Nucleus accumbens (tissue), 56 donors: ENCODE measurements around the gene ZBTB20.

Experiments
- DNase-seq, 56 donors: peaks; one replicate each; lab custom pipeline; 2025; lab: John Stamatoyannopoulos, UW

Gene ZBTB20

DNA sequence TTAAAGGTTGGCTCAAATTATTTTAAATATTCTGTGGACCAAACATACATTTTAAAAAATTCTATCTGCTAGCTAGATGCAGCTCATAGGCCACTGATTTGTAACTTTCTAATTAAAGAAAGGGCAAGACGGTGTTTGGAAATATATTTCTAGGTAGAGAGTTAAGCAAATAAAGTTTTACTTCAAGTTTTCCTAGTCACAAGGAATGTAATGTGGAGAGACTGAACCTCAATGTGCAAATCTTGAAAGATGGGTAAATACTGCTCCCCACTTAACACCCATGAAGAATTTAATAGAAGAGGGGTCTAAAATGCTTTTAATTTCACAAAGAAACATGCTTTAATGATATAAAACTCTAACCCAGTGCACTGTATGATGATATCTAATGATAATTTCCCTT lies 678.0 kb downstream of the ZBTB20 start:
- no peak for DNase-seq

DNA sequence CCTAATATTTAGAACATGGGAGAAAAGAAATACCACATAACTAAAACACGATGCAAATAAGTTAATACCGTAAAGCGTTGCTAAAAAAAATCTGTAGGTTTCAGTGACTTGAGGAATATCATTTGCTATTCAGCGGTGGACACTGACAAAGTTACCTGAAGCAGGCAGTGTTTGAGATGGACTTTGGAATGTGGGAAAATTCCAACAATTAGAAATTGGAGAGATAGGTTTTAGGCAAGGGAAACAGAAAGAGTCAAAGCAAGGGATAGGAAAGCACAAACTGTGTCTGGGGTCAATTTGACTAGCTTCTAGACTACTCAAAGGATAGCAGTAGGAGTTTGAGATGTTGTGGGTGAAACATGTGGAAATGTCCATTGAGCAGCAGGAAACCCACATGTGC lies 680.3 kb downstream of the ZBTB20 start:
- no peak for DNase-seq

- no peak for DNase-seq
These were observed 680.8 kb downstream of the ZBTB20 start for GRCh38 chr3:114466251-114466650.

DNA sequence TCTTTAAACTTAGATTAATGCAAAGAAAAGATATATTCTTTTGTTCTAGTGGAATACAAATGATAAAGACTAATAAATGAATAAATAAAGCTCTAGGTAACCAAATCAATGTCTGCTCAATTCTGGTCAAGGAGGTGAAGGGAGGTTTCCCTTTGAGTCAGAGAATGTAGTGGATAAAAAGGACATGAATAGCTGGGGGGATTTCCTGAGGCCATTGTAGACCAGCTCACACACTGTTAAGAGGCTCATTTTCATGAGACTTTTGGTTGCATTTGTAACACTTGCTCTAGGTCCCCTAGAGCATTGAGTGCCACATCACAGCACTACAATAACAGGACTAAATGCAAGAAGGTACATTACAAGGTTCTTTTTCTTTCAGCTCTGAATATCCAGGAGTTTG lies 682.5 kb downstream of the ZBTB20 start:
- DNase-seq: no peak

GRCh38 chr3:114462750-114463149 lies 684.3 kb downstream of the ZBTB20 start:
- DNase-seq: no peak

GRCh38 chr3:114460459-114460858 lies 686.6 kb downstream of the ZBTB20 start:
- no peak for DNase-seq

- no peak for DNase-seq
These were observed 690.3 kb downstream of the ZBTB20 start for GRCh38 chr3:114456742-114457141.

GRCh38 chr3:114455432-114455831 lies 691.7 kb downstream of the ZBTB20 start:
- DNase-seq: peak in 11 of 56 donors; percentile 12 to 42 (median 26)

DNA sequence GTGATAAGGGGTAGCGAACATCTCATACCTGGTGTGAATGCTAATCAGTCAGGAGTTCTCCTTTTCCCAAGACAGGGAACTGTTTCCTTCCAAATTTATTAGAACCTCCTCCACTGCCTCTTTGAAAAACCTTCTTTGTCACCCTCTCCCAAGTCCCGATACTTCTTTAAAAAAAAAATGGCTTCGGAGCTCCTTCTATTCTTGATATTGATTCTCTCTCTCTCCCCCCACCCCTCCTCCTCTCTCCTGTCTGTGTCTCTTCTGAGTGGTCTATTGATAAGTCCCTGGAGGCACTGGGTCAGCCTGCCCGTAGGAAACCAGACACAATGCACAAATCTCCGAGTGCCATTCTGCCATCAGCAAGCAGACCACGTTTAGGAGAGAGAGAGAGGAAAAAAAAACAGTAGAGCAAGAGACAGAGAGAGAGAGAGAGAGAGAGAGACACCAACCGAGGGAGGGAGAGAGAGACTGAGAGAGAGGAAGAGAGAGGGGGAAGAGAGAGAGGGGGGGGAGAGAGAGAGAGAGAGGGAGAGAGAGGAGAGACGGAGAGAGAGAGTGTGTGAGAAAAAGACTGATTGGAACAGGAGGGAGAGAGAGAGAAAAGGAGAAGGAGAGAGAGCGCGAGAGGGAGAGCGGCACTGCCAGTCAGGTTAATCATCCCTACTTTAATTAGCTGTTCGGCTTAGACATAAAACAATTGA lies 692.4 kb downstream of the ZBTB20 start:
- peak in 46 of 56 donors; percentile 2 to 76 (median 44) for DNase-seq

DNA sequence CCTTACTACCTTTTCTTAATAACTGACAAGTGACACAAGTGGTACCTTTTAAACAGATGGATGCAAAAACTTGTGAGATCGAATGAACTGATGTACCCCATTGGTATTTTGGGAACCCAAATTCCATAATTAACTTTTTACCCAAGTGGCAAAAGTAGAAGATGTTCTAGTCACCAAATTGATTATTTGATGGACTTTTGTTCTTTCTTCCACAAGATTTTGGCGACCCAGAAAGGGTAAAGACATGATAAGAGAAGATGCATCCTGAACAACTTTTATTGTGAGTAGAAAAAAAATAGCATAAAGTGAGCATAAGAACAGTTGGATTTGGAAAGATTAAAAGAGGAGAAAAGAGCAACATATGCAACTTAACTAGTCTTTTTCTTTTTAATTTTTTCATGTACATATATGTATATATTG lies 693.7 kb downstream of the ZBTB20 start:
- no peak for DNase-seq

DNA sequence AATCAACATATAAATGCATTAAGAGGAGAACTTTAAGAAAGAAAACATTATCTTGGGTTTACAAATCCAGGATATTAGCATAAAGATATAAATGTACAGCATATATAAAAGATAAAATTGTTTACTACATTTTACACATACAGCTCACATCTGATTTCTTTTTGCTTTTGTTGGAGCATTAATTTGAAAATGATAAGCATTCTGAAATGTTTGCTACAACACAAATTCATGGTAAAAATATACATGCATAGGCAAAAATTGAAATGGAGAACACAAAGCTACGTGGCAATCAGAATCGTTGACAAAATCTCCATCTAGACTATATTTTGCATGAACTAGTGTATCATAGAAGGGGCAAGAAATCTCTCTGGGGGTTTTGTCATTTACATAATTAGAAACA lies 694.2 kb downstream of the ZBTB20 start:
- DNase-seq: no peak

DNA sequence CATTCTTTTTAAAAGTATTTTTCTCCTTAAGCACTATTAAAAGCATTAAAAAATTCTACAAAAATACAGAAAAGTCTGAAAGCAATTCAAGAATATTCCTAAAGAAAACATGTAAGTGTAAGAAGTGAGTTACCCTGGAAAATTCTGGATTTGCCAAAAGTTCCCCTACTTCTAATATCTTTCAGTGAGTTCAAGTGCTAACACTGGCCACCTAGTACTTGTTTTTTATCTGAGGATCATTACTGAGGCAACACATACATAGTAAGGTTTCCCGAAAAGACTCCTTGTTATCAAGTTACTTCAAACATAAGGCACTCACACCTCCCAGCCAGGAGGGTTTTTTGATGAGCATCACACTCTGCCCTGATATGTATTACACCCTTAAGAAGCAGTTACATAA lies 694.8 kb downstream of the ZBTB20 start:
- DNase-seq: peak in 4 of 56 donors; percentile 5 to 34 (median 12)

- DNase-seq: peak in 36 of 56 donors; percentile 15 to 79 (median 36)
These were observed 695.5 kb downstream of the ZBTB20 start for GRCh38 chr3:114451561-114452018.

DNA sequence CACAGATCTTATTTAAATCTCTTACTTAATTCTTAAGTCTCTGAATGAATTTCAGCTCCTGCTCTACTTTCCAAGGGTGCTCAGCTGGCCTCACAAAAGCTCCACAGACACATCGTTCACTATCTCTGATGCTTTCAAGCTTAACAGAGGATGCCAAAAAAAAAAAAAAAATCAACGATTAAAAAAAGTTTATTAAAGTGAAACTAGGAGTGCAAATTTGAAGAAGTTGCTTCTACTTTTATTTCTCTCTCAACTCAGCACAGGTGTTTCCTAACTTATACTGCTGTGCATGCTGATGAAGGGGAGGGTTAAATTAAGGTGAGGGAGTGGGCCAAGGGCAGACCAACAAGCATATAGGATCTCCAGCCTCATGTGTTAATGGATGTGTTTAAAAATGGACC lies 696.0 kb downstream of the ZBTB20 start:
- DNase-seq: peak in 4 of 56 donors; percentile 3 to 44 (median 24)

GRCh38 chr3:114450008-114450596 lies 697.0 kb downstream of the ZBTB20 start:
- DNase-seq: peak in 4 of 56 donors; percentile 10 to 44 (median 24)

GRCh38 chr3:114449271-114450007 lies 697.6 kb downstream of the ZBTB20 start:
- DNase-seq: no peak

GRCh38 chr3:114447950-114448479 lies 699.1 kb downstream of the ZBTB20 start:
- peak in 8 of 56 donors; percentile 7 to 48 (median 20) for DNase-seq

DNA sequence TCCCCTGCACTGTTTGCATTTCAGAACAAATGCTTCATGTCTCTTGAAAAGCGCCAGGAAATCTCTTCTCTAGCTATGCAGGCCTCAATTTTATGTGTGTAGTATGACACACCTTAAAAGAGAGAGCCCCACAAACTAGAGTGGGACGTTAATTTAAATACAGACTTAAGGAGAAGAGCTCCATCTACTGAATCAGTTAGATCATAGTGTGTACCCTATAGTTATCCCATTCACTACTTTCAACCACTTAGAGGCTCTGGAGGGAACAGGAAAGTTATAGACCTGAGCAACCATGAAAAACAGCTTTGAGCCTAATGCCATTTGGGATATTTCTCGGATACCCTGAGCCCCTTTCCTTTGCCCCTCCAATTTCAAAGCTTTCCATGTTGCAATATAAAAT lies 699.5 kb downstream of the ZBTB20 start:
- DNase-seq: peak in 1 of 56 donors; percentile 48

DNA sequence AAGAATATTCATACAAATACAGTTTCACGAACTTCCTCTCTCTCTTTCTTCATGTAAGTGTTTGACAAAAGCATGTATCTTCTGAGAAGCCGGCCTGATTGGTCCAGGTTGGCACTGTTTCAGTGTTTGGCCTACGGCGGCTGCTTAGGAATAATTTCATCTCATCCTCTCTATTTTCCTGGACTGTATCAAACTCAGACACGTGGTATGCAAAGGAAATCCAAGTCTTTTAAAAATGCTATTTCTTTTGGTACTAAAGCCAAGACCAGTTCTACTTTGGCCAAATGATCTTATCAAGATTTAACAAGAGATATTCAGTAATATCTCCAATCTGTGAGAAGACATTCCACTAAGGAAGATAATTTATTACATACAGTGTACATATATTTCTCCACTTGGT lies 700.5 kb downstream of the ZBTB20 start:
- DNase-seq: peak in 11 of 56 donors; percentile 8 to 58 (median 20)

DNA sequence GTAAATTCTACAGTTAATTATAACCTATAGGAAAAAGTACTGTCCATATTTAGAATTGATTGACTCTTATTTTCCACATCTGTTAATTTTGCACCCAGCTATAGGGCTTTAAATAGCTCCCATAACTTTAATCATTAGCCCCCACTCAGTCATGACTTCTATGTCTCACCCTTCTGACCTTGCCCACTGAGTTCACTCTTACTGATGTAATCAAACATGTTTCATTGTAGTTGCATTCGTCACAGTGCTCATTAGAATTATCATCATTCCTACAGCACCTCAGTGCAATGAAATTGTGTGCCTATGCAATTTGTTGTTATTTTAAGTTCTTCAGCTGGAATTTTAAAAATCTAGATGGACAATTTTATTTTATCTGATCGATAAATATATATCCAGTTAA lies 701.9 kb downstream of the ZBTB20 start:
- DNase-seq: no peak

- DNase-seq: no peak
These were observed 702.9 kb downstream of the ZBTB20 start for GRCh38 chr3:114444216-114444615.
